GM19438 (cell line): ENCODE data around the gene BEND4.

Experiments
- ATAC-seq: cut with Tn5 transposase; IDR thresholded peaks from one replicate; pipeline ENCODE4 v1.9.1; 2021; ENCODE audit warnings: low read depth; ENCODE audit not compliant: unreplicated experiment

Gene BEND4

GRCh38 chr4:42112846-42113245, 39.6 kb downstream of the BEND4 start:
- no peak for ATAC-seq

GRCh38 chr4:42104521-42104920, 47.9 kb downstream of the BEND4 start:
- ATAC-seq, result no peak

GRCh38 chr4:42101446-42101975, 50.9 kb downstream of the BEND4 start:
- ATAC-seq, result no peak

GRCh38 chr4:42088386-42088785, 64.1 kb downstream of the BEND4 start:
- no peak for ATAC-seq

GRCh38 chr4:42083816-42084215, 68.6 kb downstream of the BEND4 start:
- no peak for ATAC-seq

- ATAC-seq, result no peak
Measured at GRCh38 chr4:42080306-42080705, 72.1 kb downstream of the BEND4 start.

GRCh38 chr4:42078184-42078801, 74.2 kb downstream of the BEND4 start:
- peak; percentile 86 for ATAC-seq

GRCh38 chr4:42074294-42074693, 78.2 kb downstream of the BEND4 start:
- no peak for ATAC-seq

- ATAC-seq, result no peak
Measured at GRCh38 chr4:42070463-42070862, 82.0 kb downstream of the BEND4 start.

- ATAC-seq, result no peak
Measured at GRCh38 chr4:42067264-42067663, 85.2 kb downstream of the BEND4 start.

GRCh38 chr4:42066402-42066801, 86.1 kb downstream of the BEND4 start:
- no peak for ATAC-seq
